H1 (cell line): Measurements from ENCODE around the gene RASEF. TPM values are rescaled to one million over a fixed set of nuclear protein-coding genes. Genes with fewer than 3 reads are reported as not detected.

Source experiments
- CTCF ChIA-PET: fragments of 300-600 bp; sonication (Branson Sonifier 250); formaldehyde crosslinking; loops from one replicate; lab custom pipeline; 2021; ENCODE audit not compliant: partially characterized antibody; lab: Charles Lee
- POLR2A ChIA-PET: fragments of 300-600 bp; sonication (Branson Sonifier 250); formaldehyde crosslinking; loops from one replicate; lab custom pipeline; 2021; ENCODE audit warnings: inconsistent platforms; ENCODE audit not compliant: partially characterized antibody; lab: Charles Lee
- DNase-seq, 2 experiments: peaks; one replicate each; pipeline versions ENCODE4 v3.0.0 to v3.0.0-alpha.2; 2010 to 2022; ENCODE audit warnings: low spot score in 2 of 2, low read depth in 1 of 2, mixed read lengths in 1 of 2
- FAIRE-seq: peaks from 2 replicates; lab custom pipeline; 2011; peaks lifted over from hg19 to GRCh38; lab: Jason Lieb, UNC
- H2AFZ ChIP-seq: 2 replicates; pipeline ENCODE4 v1.8.1; 2012; ENCODE audit warnings: low read length, inconsistent platforms
- H2AK5ac ChIP-seq: 2 replicates; pipeline ENCODE4 v1.6.1; 2013; ENCODE audit warnings: low read depth, low read length
- H2BK120ac ChIP-seq: replicated peaks from 2 replicates; pipeline ENCODE3; 2013; ENCODE audit warnings: low read depth, low read length, inconsistent platforms
- H2BK12ac ChIP-seq: 2 replicates; pipeline ENCODE4 v1.6.1; 2013; ENCODE audit warnings: low read depth, low read length
- H2BK15ac ChIP-seq: 2 replicates; pipeline ENCODE4 v1.6.1; 2013; ENCODE audit warnings: low read length
- H2BK20ac ChIP-seq: 2 replicates; pipeline ENCODE4 v1.6.1; 2013; ENCODE audit warnings: low read length
- H2BK5ac ChIP-seq: 2 replicates; pipeline ENCODE4 v1.6.1; 2013; ENCODE audit warnings: low read depth, low read length
- H3K14ac ChIP-seq: 2 replicates; pipeline ENCODE4 v1.6.1; 2013; ENCODE audit warnings: inconsistent platforms; ENCODE audit not compliant: insufficient read length
- H3K18ac ChIP-seq: 2 replicates; pipeline ENCODE4 v1.6.1; 2013; ENCODE audit warnings: low read length; ENCODE audit errors: extremely low read depth
- H3K23ac ChIP-seq: 2 replicates; pipeline ENCODE4 v1.6.1; 2013; ENCODE audit warnings: inconsistent platforms; ENCODE audit not compliant: insufficient read length
- H3K23me2 ChIP-seq: 2 replicates; pipeline ENCODE4 v1.6.1; 2013; ENCODE audit warnings: low read depth, low read length
- H3K27ac ChIP-seq: 2 replicates; pipeline ENCODE4 v1.6.1; 2011; ENCODE audit warnings: low read depth, low read length, inconsistent platforms
- H3K27me3 ChIP-seq, 4 experiments: replicated peaks in 1 of 4; 1 replicate in 1 of 4; 2 replicates in 3 of 4; pipeline versions ENCODE4 v1.6.1 to v1.8.1; 2011 to 2013; ENCODE audit warnings: low read length in 3 of 4, mild to moderate bottlenecking in 3 of 4, inconsistent platforms in 2 of 4, mixed read lengths in 2 of 4, moderate library complexity in 1 of 4; ENCODE audit not compliant: control insufficient read depth in 3 of 4, insufficient read depth in 3 of 4; ENCODE audit errors: extremely low read depth in 1 of 4
- H3K36me3 ChIP-seq, 4 experiments: 2 replicates each; pipeline versions ENCODE4 v1.6.1 to v1.8.1; 2011 to 2013; ENCODE audit warnings: mild to moderate bottlenecking in 4 of 4, low read length in 3 of 4, moderate library complexity in 2 of 4, control low read depth in 1 of 4, inconsistent platforms in 1 of 4; ENCODE audit not compliant: insufficient read depth in 4 of 4, control insufficient read depth in 2 of 4
- H3K4ac ChIP-seq: replicated peaks from 2 replicates; pipeline ENCODE3; 2013; ENCODE audit warnings: low read length, low read depth, mixed read lengths, inconsistent platforms; ENCODE audit not compliant: insufficient read length
- H3K4me1 ChIP-seq, 4 experiments: replicated peaks in 1 of 4; 1 replicate in 1 of 4; 2 replicates in 3 of 4; pipeline versions ENCODE4 v1.6.1 to v1.8.1; 2011 to 2013; ENCODE audit warnings: low read length in 3 of 4, inconsistent platforms in 2 of 4, mixed read lengths in 1 of 4; ENCODE audit not compliant: insufficient read depth in 4 of 4, control insufficient read depth in 3 of 4
- H3K4me2 ChIP-seq, 2 experiments: 2 replicates each; pipeline versions ENCODE4 v1.6.1 to v1.8.1; 2011 to 2013; ENCODE audit warnings: low read depth in 2 of 2, low read length in 2 of 2, control low read depth in 1 of 2, inconsistent platforms in 1 of 2, mild to moderate bottlenecking in 1 of 2; ENCODE audit not compliant: insufficient read depth in 1 of 2
- H3K4me3 ChIP-seq, 4 experiments: fragments of 200-600, 300-600 bp in 1 of 4; sonication (generic), shearing (Covaris generic), sonication (Bioruptor Twin) in 1 of 4; 2 replicates each; pipeline versions ENCODE4 v1.5.1 to v1.8.1; 2011 to 2016; ENCODE audit warnings: low read length in 4 of 4, low read depth in 3 of 4, control low read depth in 2 of 4, inconsistent platforms in 2 of 4, mild to moderate bottlenecking in 2 of 4, mixed read lengths in 1 of 4, moderate library complexity in 1 of 4; ENCODE audit not compliant: insufficient read depth in 2 of 4; ENCODE audit errors: extremely low read depth in 1 of 4
- H3K56ac ChIP-seq: replicated peaks from 2 replicates; pipeline ENCODE3; 2013; ENCODE audit warnings: low read depth, mild to moderate bottlenecking, mixed read lengths, low read length, inconsistent platforms; ENCODE audit not compliant: insufficient read length
- H3K79me1 ChIP-seq: 2 replicates; pipeline ENCODE4 v1.6.1; 2013; ENCODE audit warnings: low read depth, low read length, control low read depth
- H3K79me2 ChIP-seq, 2 experiments: 2 replicates each; pipeline versions ENCODE4 v1.6.1 to v1.8.1; 2012 to 2013; ENCODE audit warnings: low read length in 2 of 2, mild to moderate bottlenecking in 2 of 2, inconsistent platforms in 1 of 2; ENCODE audit not compliant: insufficient read depth in 2 of 2, control insufficient read depth in 1 of 2
- H3K9ac ChIP-seq, 4 experiments: replicated peaks in 1 of 4; 1 replicate in 1 of 4; 2 replicates in 3 of 4; pipeline versions ENCODE4 v1.6.1 to v1.8.1; 2011 to 2013; ENCODE audit warnings: low read depth in 3 of 4, low read length in 3 of 4, control low read depth in 2 of 4, mild to moderate bottlenecking in 2 of 4, moderate library complexity in 2 of 4, inconsistent platforms in 1 of 4; ENCODE audit errors: extremely low read depth in 1 of 4
- H3K9me3 ChIP-seq, 2 experiments: 2 replicates each; pipeline versions ENCODE4 v1.6.1 to v1.8.1; 2012 to 2013; ENCODE audit warnings: mild to moderate bottlenecking in 2 of 2, moderate library complexity in 2 of 2, control low read depth in 1 of 2, inconsistent platforms in 1 of 2, low read depth in 1 of 2, low read length in 1 of 2, mixed read lengths in 1 of 2; ENCODE audit not compliant: insufficient read depth in 2 of 2
- H4K20me1 ChIP-seq, 2 experiments: replicated peaks in 1 of 2; 2 replicates each; pipeline versions ENCODE3 to v1.8.1; 2011 to 2013; ENCODE audit warnings: inconsistent platforms in 2 of 2, low read length in 2 of 2, mild to moderate bottlenecking in 1 of 2; ENCODE audit not compliant: insufficient read depth in 2 of 2, control insufficient read depth in 1 of 2
- H4K5ac ChIP-seq: 2 replicates; pipeline ENCODE4 v1.6.1; 2013; ENCODE audit warnings: low read length, low read depth, mixed read lengths, inconsistent platforms; ENCODE audit not compliant: insufficient read length
- H4K8ac ChIP-seq: 2 replicates; pipeline ENCODE4 v1.8.0; 2013; ENCODE audit warnings: mild to moderate bottlenecking, moderate library complexity, low read length, inconsistent platforms; ENCODE audit not compliant: insufficient read depth; ENCODE audit errors: extremely low read depth
- H4K91ac ChIP-seq: replicated peaks from 2 replicates; pipeline ENCODE3; 2013; ENCODE audit warnings: low read length, mixed read lengths, inconsistent platforms; ENCODE audit not compliant: insufficient read length
- BACH1 ChIP-seq: IDR thresholded peaks from 2 replicates; pipeline ENCODE4 v1.6.1; 2012; ENCODE audit warnings: low read length, improper control_type of control experiment
- CHD2 ChIP-seq: IDR thresholded peaks from 2 replicates; pipeline ENCODE4 v1.6.1; 2012; ENCODE audit warnings: low read length, improper control_type of control experiment
- EP300 ChIP-seq, 2 experiments: IDR thresholded peaks; 1 replicate in 1 of 2; 2 replicates in 1 of 2; pipeline ENCODE4 v1.6.1; 2011 to 2012; ENCODE audit warnings: low read depth in 2 of 2, low read length in 2 of 2, mild to moderate bottlenecking in 2 of 2, borderline replicate concordance in 1 of 2, inconsistent platforms in 1 of 2, moderate library complexity in 1 of 2
- JUND ChIP-seq: IDR thresholded peaks from 2 replicates; pipeline ENCODE4 v1.6.1; 2011; ENCODE audit warnings: mild to moderate bottlenecking, improper control_type of control experiment, low read length
- KDM1A ChIP-seq: fragments of 200-600, 300-600 bp; sonication (generic); IDR thresholded peaks from 2 replicates; pipeline ENCODE4 v1.7.1; 2016; ENCODE audit warnings: mild to moderate bottlenecking, low read length, borderline replicate concordance
- POLR2A ChIP-seq, 2 experiments: IDR thresholded peaks; 1 replicate in 1 of 2; 2 replicates in 1 of 2; pipeline ENCODE4 v1.6.1; 2011; ENCODE audit warnings: low read depth in 2 of 2, low read length in 2 of 2, mild to moderate bottlenecking in 2 of 2; ENCODE audit errors: control extremely low read depth in 1 of 2
- RBBP5 ChIP-seq: IDR thresholded peaks from 2 replicates; pipeline ENCODE4 v1.7.1; 2012; ENCODE audit warnings: low read depth, mild to moderate bottlenecking, inconsistent platforms, low read length, moderate library complexity, borderline replicate concordance
- RFX5 ChIP-seq: IDR thresholded peaks from 2 replicates; pipeline ENCODE4 v1.6.1; 2011; ENCODE audit warnings: low read depth, low read length, improper control_type of control experiment, borderline replicate concordance
- SP2 ChIP-seq: IDR thresholded peaks from 2 replicates; pipeline ENCODE4 v1.6.1; 2012; ENCODE audit warnings: mild to moderate bottlenecking, low read length, inconsistent platforms
- TAF1 ChIP-seq: IDR thresholded peaks from 2 replicates; pipeline ENCODE4 v1.6.1; 2011; ENCODE audit warnings: mild to moderate bottlenecking, low read depth, low read length
- TAF7 ChIP-seq: optimal IDR thresholded peaks from 2 replicates; pipeline ENCODE3; 2011; ENCODE audit warnings: low read depth, mild to moderate bottlenecking, inconsistent platforms, low read length, moderate library complexity, borderline replicate concordance
- TBP ChIP-seq: IDR thresholded peaks from 2 replicates; pipeline ENCODE4 v1.6.1; 2011; ENCODE audit warnings: low read depth, low read length, improper control_type of control experiment
- TEAD4 ChIP-seq: IDR thresholded peaks from 2 replicates; pipeline ENCODE4 v1.6.1; 2012; ENCODE audit warnings: low read depth, low read length, inconsistent platforms, mixed read lengths
- WGBS, 2 experiments: shearing (Covaris generic) in 1 of 2; methylation state at CpG; one replicate each; pipeline versions ENCODE4 v1.1.6 to v1.1.7; 2013 to 2015; ENCODE audit warnings: low lambda C conversion rate in 2 of 2, mixed read lengths in 2 of 2, inconsistent platforms in 1 of 2, low coverage in 1 of 2, missing lambda C conversion rate in 1 of 2; ENCODE audit not compliant: insufficient replicate concordance in 2 of 2, insufficient coverage in 1 of 2, insufficient read length in 1 of 2; ENCODE audit errors: extremely low coverage in 1 of 2, missing lambda C conversion rate in 1 of 2; 5-methylcytosine and 5-hydroxymethylcytosine counted together
- polyA plus RNA-seq, 7 experiments: library from polyadenylated mRNA; depleted of rRNA in 3 of 7; stranded (reverse) in 5 of 7; unstranded in 2 of 7; fragments of >200 nt in 5 of 7; fragments of 200-250 nt in 2 of 7; gene quantifications; 1 replicate in 5 of 7; 2 replicates in 1 of 7; 4 replicates in 1 of 7; pipeline versions ENCODE4 v1.2.1 to v1.2.3, GENCODE V29; 2011 to 2013; ENCODE audit warnings: missing spikeins in 2 of 7, mixed read lengths in 2 of 7
- total RNA-seq: library from RNA; stranded (reverse); fragmentation: NEBNext Ultra II Directional; extraction: Animal tissue kit (Norgen Biotek cat#: 25700); gene quantifications from 2 replicates; pipeline ENCODE4 v1.2.1, GENCODE V29; 2021
- TF ChIP-seq, protein P1 (sequence below): IDR thresholded peaks from 2 replicates; pipeline ENCODE4 v1.6.1; 2011; ENCODE audit warnings: low read depth, mild to moderate bottlenecking, low read length; ENCODE audit not compliant: insufficient read depth

Gene RASEF
- total and polyA plus RNA-seq, 2 of the 8 experiments (the other 6 are each of a cell fraction or from before 2014, with no cell fraction given): 1.1 to 4.6 TPM

DNA sequence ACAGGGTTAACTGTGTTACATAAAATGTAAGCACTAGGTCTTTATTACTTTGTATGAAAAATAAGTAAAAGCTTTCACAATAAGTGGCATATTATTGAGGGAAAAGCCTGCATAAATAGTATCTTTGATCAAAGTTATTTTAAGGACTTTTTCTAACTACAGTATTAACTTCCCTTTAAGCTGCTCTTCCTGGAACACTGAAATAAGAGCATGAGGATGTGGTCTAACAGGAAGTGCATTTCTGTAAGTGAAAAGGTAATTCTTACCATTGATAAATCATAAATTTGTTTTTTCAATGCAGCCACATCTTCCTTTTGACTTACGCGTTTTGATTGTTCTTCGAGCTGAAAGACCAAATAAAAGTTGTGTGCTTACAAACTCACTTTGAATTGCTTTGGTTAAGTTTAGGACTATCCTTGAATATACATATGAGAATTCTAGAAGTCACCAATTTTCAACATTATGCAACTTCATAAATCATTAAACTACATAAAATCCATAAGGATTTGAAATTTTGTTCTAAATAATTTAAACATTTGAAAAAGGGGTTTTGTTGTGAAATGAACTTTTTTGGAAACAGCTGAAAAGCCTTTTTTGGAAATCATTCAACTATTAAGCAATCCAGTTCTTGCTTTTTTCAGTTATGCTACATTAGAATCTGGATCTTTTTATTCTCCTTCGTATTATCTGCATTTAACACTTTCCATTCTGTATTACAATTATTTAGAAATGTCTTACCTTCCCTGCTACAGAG lies 50.6 kb downstream of the RASEF start:
- DNase-seq (no peak), FAIRE-seq (no peak)
- Histone ChIP-seq H2AK5ac (no peak overlapping the region), H2BK15ac (no peak overlapping the region), H3K9me3 (no peaks in the 10 kb centered on the region), H3K79me1 (no peaks in the 10 kb centered on the region), H3K4me3 (no peak overlapping the region), H2AFZ (no peak overlapping the region), H3K23ac (no peak overlapping the region), H2BK5ac (no peak overlapping the region), H3K56ac (no peak overlapping the region), H3K79me2 (no peaks in the 10 kb centered on the region), H2BK120ac (no peak overlapping the region), H2BK12ac (no peak overlapping the region), H3K27me3 (no peaks in the 10 kb centered on the region), H3K27ac (no peak overlapping the region), H4K8ac (no peak overlapping the region), H3K36me3 (no peaks in the 10 kb centered on the region), H4K5ac (no peak overlapping the region), H3K9ac (no peak overlapping the region), H3K4me1 (no peaks in the 10 kb centered on the region), H4K20me1 (no peaks in the 10 kb centered on the region), H3K14ac (no peak overlapping the region), H3K23me2 (no peaks in the 10 kb centered on the region), H4K91ac (no peak overlapping the region), H3K4me2 (no peak overlapping the region), H2BK20ac (no peak overlapping the region), H3K18ac (no peak overlapping the region), H3K4ac (no peak overlapping the region)
- 93% methylated on average over 4 of the region's 4 CpGs; no CpG with 5 or more reads in 1 of the 2 experiments for WGBS, 2 experiments
- ChIA-PET CTCF (no interaction called here), POLR2A (interaction anchor here (0.6 kb wide), 1 partner anchor 514 kb away, joined by 3 read pairs; no protein-coding TSS in a partner anchor)
- TF ChIP-seq RBBP5: no peak
- TF ChIP-seq RFX5: no peak
- TF ChIP-seq EP300 (IDR thresholded peaks at IDR 0.05; ENCODE audit: borderline replicate concordance in 1 of 2, low read depth in 2 of 2, low read length in 2 of 2): no peak
- TF ChIP-seq, protein P1, sequence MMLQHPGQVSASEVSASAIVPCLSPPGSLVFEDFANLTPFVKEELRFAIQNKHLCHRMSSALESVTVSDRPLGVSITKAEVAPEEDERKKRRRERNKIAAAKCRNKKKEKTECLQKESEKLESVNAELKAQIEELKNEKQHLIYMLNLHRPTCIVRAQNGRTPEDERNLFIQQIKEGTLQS: no peak
- TF ChIP-seq TEAD4: no peak
- TF ChIP-seq POLR2A (IDR thresholded peaks at IDR 0.05; ENCODE audit: control extremely low read depth in 1 of 2, low read depth in 2 of 2, low read length in 2 of 2): no peak
- TF ChIP-seq TAF1: no peak
- TF ChIP-seq TBP: no peak
- TF ChIP-seq CHD2: no peak
- no peak for TF ChIP-seq SP2
- TF ChIP-seq KDM1A: no peak
- no peak for TF ChIP-seq JUND
- no peak for TF ChIP-seq TAF7
- TF ChIP-seq BACH1: no peak
